Raji (cell line): ENCODE results near the gene USH2A.

Source experiments
- POLR2A ChIP-seq: IDR thresholded peaks from 2 replicates; pipeline ENCODE4 v1.6.1; 2011; ENCODE audit warnings: low read depth, low read length, control low read depth; ENCODE audit not compliant: insufficient read depth

Gene USH2A

DNA sequence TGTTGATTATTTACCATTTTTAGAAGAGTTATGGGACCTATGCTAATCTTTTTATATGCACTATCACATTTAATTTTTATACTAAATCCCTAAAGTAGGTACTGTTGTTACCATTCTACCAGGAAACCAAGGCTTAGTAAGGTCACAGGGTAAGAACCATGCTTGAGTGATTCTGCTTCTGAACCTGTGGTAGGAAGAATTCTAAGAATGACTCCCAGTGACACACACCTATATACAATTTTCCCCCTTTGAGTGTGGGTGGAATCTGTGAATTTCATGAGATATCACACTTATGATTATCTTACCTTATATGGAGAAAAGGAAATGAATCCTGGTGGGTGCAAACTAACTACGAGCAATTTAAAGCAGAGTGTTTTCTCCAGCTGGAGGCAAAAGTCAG, 391.0 kb downstream of the USH2A start:
- no peak for TF ChIP-seq POLR2A

DNA sequence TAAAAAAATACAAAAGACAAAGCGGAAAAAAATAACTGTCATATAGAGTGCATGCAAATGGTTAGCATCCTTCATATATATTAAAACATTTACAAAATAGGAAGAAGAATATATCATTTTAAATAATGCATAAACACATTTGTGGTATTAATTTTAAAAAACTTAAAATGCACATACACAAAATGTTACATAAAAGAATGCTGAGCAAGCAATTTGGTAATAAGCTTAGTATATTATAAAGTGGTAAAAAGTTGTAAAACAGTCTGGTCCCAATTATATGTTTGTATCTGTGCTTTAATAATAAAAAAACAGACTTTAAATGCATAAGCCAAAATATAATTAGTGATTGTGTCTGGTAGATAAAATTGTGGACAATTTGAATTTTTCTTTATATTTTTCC, 394.6 kb downstream of the USH2A start:
- TF ChIP-seq POLR2A: no peak

DNA sequence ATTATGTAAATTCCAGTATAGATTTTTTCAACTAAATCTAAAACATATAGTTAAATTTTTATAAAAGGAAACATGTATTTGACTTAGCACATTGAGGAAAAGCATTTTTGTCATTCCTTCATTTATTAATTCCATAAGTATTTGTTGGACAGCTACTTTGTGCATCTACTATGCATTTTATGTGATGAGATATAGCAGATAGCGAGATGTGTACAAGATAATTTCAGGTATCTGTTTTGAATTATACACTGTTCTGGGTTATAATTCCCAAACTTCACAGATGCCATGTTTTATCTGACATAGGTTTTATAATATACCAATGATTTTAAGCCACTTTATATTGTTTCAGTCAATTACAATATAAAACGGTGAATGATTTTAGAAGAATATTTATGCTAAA, 398.7 kb downstream of the USH2A start:
- no peak for TF ChIP-seq POLR2A

DNA sequence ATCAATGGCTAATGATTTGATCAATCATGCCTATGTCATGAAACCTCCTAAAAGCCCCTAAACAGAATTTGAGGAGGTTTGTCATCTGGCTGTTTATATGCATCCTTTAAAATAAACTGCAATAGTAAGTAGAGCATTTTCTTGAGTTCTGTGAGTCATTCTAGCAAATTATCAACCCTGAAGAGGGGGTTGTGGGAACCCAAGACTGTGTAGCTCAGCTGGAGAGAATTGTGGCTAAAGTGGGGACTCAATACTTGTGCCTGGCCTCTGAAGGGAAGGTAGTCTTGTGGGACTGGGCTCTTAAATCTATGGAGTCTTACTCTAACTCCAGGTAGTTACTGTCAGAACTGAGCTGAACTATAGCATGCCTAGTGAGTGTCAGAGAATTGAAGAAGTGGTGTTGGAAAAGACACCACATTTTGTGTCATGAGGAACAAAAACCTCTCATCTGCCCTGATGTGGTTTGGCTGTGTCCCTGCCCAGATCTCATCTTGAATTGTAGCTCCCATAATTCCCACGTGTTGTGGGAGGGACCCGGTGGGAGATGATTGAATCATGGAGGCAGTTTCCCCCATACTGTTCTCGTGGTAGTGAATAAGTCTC, 402.4 kb downstream of the USH2A start:
- TF ChIP-seq POLR2A: no peak

DNA sequence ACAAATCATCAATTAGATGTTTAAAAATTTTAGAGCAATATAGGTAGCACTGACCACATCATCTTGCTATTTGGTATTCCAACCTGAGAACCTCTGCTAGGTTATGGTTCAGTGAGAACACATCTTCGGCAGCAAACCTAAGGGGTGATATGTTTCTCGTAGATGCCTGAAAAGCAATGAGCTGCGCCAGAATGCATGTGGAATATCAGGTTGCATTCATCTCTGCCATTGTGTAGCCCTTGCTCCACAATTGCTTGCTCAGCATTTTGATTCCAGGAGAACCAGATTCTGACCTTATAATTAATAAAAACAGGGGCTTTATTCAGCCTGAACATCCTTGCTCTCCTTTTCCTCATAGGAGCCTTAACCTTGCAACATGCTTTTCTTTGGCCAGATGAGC, 408.1 kb downstream of the USH2A start:
- TF ChIP-seq POLR2A: no peak

DNA sequence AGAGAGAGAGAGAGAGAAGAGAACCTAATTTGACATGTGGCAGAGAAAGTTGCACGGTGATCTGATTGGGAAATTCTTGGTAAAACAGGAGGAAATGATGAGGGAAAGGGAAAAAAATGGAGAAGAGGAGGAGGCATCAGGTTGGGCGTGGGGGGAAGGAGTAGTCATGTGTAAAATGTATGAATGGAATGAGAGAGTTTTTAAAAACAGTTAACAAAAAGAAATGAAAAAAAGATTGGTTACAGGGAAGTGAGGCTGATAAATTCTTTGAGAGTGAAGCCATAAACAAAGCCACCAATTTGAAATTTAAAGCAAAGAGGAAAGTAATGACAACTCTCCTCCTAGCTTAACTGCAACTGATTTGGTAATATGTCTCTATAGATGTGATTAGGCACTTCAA, 409.2 kb downstream of the USH2A start:
- no peak for TF ChIP-seq POLR2A

DNA sequence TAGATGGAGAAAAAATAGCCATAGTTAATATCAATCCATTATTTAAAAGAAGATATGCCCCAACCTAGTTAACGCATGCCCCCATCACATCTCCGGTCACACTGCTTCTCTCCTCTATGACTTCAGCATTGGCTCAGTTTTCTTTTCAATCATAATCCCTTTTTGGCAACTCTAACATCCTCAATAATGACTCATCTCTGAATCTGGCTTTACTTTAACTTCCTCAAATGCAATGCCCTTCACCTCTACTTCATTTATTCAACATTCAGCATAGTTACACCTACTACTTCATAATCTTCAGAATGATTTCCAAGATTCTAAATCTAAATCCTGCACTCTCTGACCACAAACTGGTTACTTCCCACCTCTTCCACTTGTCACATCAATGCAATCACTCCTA, 417.3 kb downstream of the USH2A start:
- TF ChIP-seq POLR2A: no peak

DNA sequence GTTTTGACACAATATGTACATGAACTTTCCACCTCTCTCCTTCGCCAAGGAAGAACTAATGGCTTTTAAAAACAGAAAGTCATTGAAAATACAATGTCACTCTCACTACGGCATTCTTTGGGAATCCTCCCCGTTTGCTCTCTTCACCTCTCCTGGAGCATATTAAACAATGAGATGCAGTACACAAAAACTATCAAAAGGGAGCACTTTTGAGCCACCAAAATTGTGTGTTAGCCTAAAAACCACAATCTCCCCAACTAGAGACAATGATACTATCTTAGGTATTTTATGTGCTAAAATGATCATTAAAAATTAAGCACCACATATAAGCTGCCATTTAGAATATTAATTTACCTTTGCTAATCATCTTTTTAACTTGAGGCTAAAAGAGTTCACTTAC, 430.6 kb downstream of the USH2A start:
- TF ChIP-seq POLR2A: no peak

DNA sequence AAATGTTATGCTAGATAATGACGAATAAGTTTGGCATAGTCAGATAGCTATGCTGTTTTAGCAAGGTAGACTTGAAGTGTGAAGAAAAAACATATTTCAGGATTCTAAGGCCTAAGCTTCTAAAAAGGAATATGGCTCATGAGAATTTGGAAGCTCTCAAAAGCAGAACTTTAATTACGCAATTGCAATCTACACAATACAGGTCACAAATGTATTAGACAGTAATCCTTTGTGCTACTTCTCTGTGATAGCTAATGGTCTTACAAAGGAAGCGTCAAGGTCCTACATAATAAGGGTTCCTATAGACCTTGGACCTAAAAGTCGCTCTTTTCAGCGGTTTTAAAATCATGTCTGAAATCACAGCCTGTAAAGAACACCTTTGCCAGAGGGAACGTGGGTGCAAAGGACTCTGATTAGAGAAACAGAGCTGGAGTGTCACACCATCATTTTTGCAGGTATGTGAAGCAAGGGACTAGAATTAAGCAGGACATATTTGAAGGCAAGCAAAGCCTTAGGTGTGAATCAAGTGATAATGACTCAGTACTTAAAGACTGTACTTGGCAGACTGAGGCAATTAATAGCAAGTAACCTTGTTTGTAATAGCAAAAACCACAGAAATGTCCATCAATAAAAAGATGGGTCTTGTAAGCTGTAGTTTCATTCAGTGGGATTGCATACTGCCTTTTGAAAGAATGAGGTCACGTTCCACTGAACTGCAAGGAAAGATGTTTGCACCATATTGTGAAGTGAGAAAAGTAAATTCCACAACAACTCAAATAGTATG, 436.0 kb downstream of the USH2A start:
- no peak for TF ChIP-seq POLR2A

DNA sequence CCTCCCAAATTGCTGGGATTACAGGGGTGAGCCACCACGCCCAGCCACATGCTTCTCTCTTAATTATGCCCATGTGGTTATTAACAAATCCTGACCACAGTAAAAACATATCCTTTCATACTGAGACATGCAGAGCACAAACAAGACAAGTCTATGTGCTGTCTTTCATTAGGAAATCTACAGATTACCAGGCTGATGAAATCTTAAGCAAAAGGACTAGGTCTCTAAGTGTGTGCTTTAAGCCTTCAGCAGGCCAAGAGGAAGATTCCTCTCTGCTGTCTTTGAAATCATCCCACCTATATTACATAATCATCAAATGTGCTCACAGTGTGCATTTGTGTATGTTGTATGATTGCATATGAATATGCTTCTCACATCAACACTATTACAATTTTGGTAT, 436.8 kb downstream of the USH2A start:
- TF ChIP-seq POLR2A: no peak

DNA sequence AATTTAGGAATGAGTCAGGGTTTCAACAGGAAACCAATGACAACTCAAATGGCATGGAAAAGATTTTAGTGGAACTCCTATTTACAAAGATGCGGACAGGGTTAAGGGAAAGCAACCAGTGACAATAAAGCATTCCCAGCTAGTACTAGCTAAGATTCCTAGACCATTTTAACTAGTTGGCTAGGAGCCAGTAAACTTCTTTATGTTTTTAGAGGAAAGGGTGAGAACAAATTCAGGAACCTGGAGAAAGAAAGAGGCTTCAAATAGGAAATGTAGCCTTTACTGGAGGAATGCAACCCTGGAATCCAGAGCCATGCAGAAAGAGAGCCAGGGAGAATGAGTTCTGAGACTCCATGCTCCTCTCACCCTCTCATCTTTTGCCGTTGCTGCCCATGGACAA, 439.6 kb downstream of the USH2A start:
- no peak for TF ChIP-seq POLR2A

DNA sequence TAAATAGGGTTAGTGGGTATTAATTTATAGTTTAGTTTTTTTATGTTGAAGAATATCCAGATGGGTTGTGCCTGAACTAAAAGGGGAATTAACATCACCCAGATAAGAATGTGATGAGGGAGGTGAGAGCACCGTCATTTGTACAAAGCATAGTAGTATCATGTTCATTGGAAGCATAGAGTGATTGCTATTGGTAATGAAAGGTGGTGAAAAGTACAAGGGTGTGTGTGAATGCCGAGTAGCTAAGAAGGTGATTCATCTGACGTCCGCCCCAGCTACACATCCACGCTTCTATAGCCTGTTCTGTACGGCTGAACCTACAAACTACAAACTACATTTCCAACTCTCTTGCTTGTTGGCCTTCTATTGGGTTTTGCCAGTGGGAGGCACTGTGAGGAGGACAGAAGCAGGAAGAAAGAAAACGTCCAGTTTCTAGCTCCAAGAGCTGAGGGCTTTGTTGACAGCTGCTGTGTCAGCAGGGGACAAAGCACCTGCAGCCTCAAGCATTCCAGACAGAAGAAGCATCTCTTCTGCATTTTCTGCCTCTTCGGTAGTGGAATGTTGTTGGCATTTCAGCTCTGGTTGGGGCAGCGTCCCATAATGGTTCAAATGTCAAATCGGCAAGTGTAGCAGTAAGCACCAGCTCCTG, 451.3 kb downstream of the USH2A start:
- no peak for TF ChIP-seq POLR2A

DNA sequence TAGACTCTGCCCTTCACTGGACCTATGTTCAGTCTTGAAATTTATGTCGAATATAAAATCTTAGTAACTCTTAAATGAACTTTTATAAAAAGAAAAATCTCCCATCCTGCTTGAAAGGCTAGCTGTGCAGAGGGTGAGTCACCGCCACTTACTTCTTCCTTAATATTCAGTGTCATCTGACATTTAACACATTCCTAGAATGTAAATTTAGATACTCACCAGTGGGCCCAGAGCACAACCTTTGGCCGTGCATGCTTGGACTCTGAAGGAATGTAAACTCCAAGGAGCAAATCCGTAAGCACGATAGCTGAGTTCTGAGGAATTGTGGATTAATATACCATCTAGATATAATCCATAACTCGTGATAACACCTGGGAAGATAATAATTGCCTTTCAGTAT, 452.8 kb downstream of the USH2A start:
- no peak for TF ChIP-seq POLR2A

DNA sequence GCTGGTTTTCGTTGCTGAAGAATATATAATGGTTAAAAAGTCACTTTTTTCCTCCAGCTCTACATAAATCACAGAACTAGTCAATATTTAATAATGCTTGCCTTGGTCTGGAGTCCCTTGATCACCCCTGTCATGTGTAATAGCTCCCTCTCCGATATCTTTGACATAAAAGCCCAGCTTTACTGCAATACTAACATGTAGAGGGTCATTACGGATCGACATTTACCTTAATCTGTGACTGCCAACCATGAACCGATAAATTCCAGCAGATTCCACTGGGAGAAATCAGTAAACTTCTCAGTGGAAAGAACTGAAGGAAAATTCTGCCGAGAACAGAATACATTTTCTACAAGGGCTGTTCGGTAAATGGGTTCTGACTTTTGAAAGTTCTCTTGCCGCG, 459.6 kb downstream of the USH2A start:
- no peak for TF ChIP-seq POLR2A

DNA sequence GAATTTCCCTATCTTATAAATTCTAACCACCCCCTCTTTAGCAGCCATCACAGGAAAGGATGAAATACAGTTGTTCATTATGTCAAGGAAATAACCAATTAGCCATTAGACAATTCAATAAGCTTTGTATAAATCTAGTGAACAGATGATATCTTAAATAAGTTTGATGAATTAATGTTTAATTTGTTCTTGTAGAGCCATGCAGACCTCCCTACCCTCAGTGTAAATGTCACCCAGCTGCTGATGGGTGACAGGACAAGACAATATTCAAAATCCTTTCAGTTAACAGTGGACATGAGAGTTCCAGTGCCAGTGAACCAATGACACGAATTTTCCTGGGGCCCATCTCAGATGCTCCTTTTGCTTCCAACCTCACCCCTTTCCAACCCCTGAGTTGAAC, 460.2 kb downstream of the USH2A start:
- TF ChIP-seq POLR2A: no peak

DNA sequence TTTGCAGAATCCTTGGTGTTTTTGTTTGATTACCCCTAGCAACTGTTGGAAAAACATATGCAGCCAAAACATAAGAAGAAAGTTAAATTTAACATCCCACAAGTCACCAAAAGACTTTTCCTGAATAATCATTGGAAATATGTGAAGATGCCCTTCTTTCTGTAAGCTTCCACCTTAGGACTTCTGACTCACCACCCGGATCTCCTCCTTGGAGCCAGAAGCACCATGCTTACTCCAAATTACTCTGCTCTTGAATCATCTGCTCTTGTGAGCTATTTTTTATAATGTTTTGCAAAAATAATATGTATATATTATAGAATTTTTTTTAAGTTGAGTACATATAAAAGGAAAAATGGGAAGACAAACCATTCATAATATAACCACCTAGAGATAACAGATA, 464.4 kb downstream of the USH2A start:
- TF ChIP-seq POLR2A: no peak
